Vagina (tissue), 2 donors: ENCODE results near the gene PLA2R1. TPM values are rescaled to one million over a fixed set of nuclear protein-coding genes. Genes with fewer than 3 reads are reported as not detected.

Source experiments
- DNase-seq, 2 donors: peaks; one replicate each; pipeline ENCODE4 v3.0.0-alpha.2; 2017; ENCODE audit errors: extremely low spot score in 2 of 2
- H3K27ac ChIP-seq: fragments of 200-600 bp; sonication (generic); one replicate; pipeline ENCODE4 v1.5.1; 2019
- H3K27me3 ChIP-seq: fragments of 200-600 bp; sonication (generic); one replicate; pipeline ENCODE4 v1.5.1; 2019
- H3K36me3 ChIP-seq, 2 donors: fragments of 200-600 bp; sonication (generic); one replicate each; pipeline ENCODE4 v1.5.1; 2017 to 2019
- H3K4me1 ChIP-seq: fragments of 200-600 bp; sonication (generic); one replicate; pipeline ENCODE4 v1.5.1; 2019
- H3K4me3 ChIP-seq, 2 donors: fragments of 200-600 bp; sonication (generic); 1 replicate in 1 of 2; 2 replicates in 1 of 2; pipeline ENCODE4 v1.5.1; 2016 to 2019
- H3K9me3 ChIP-seq: fragments of 200-600 bp; sonication (generic); one replicate; pipeline ENCODE4 v1.5.1; 2019
- POLR2A ChIP-seq, 2 donors: fragments of 450-650 bp; IDR thresholded peaks; one replicate each; pipeline ENCODE4 v1.6.1; 2017; ENCODE audit warnings: antibody characterized with exemption in 2 of 2, mild to moderate bottlenecking in 2 of 2, moderate library complexity in 2 of 2
- POLR2AphosphoS5 ChIP-seq, 2 donors: sonication (generic); formaldehyde crosslinking; IDR thresholded peaks; one replicate each; pipeline ENCODE4 v1.9.0; 2017; ENCODE audit warnings: antibody characterized with exemption in 2 of 2, mild to moderate bottlenecking in 2 of 2, low read depth in 1 of 2; ENCODE audit not compliant: insufficient read depth in 1 of 2
- intact Hi-C: fragments of 100-400 bp; cut with DNase I; formaldehyde crosslinking; loops from one replicate; pipeline ENCODE4 v1.15.1; 2023
- total RNA-seq: library from RNA; depleted of rRNA; stranded (reverse); fragments of >200 nt; gene quantifications from one replicate; pipeline ENCODE4 v1.2.3, GENCODE V29; 2016
- TF ChIP-seq, protein P1 (sequence below), 3 experiments: fragments of 450-650 bp in 2 of 3; fragments of 200-600 bp in 1 of 3; sonication (generic) in 1 of 3; IDR thresholded peaks; one replicate each; pipeline ENCODE4 v1.5.1; 2017 to 2019; ENCODE audit warnings: antibody characterized with exemption in 3 of 3, mild to moderate bottlenecking in 2 of 3, moderate library complexity in 2 of 3

The PLA2R1 gene
- total RNA-seq, 1 donor from 2014 or later, result 24.3 TPM

DNA sequence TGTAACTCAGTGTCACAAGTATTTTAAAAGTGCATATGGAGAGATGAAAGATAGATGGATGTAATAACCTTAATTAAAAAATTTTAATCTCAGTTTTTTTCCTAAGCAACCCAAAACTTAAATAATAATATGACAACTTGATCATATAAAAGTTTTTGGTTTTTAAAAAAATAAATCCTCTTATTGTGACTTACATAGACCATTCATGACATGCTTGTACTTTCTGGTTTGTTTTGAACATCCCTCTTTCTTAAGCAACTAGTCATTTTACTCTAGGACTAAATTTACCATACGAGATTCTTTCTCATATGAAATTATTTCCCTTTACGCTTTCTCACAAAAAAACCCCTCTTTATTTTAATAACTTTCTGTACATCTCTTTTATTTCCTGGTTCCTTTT is 6.5 kb upstream of the PLA2R1 start:
- Histone ChIP-seq H3K4me3 (no peak overlapping the region), H3K27ac (no peak overlapping the region), H3K4me1 (no peaks in the 10 kb centered on the region), H3K27me3 (no peaks in the 10 kb centered on the region), H3K36me3 (no peaks in the 10 kb centered on the region), H3K9me3 (no peaks in the 10 kb centered on the region)
- intact Hi-C loops, result no loop called here
- no peak for DNase-seq
- TF ChIP-seq POLR2AphosphoS5 (IDR thresholded peaks at IDR 0.05; ENCODE audit: insufficient read depth in 1 of 2, low read depth in 1 of 2) (no peak), POLR2A (IDR thresholded peaks at IDR 0.05) (no peak)
- TF ChIP-seq, protein P1, sequence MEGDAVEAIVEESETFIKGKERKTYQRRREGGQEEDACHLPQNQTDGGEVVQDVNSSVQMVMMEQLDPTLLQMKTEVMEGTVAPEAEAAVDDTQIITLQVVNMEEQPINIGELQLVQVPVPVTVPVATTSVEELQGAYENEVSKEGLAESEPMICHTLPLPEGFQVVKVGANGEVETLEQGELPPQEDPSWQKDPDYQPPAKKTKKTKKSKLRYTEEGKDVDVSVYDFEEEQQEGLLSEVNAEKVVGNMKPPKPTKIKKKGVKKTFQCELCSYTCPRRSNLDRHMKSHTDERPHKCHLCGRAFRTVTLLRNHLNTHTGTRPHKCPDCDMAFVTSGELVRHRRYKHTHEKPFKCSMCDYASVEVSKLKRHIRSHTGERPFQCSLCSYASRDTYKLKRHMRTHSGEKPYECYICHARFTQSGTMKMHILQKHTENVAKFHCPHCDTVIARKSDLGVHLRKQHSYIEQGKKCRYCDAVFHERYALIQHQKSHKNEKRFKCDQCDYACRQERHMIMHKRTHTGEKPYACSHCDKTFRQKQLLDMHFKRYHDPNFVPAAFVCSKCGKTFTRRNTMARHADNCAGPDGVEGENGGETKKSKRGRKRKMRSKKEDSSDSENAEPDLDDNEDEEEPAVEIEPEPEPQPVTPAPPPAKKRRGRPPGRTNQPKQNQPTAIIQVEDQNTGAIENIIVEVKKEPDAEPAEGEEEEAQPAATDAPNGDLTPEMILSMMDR (IDR thresholded peaks at IDR 0.05), result no peak

DNA sequence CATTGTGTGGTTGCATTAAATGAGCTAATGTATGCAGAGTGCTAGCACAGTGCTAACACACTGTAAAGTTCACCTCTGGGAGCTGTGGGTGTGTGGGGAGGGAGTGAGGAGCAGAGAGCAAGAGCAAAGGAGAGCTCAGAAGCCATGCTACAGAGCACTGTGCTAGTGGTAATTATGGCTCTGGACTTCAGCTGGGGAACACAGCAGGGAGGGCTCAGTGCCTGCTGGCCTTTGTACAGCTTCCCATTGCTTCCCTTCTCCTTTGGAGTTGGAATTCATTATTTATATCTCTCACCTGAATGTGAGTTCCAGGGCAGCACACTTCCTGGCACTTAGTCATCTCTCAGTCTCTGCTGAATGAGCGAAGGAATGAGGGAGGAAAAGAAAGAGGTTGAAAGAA is 2.5 kb upstream of the PLA2R1 start:
- H3K27ac ChIP-seq, result no peak overlapping the region

DNA sequence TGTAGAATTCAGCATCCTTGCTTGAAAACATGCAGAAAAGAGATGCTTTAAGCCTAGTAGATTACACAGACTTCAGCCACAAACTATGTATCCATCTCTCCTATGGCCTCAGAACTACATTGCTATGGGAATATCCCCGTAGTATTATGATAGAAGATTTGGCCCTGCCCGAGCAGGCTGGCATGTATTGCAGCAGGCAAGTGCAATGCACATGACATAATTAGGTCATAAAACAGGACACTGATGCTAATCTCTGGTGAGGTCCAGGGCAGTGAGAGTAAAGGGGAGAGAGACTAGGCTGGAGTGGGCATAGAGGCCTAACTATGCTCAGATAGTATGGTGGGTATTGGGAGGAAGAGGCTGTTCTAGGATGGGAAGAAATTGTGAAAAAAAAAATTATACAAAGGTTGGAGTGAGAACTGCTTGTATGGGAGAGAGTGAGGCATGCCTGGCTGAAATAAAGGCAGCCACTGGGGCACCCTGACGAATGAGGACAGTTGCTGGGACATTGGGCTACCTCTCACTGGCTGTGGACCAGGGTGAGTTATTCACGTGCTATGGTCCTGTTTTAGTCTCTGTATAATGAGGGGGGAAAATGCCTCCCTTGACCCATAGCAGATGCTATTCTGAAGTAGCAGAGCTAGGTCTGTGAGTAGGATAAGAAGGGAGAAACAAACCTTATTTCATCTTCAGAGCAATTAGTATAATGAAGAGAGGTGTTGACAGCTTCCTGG is 1.6 kb upstream of the PLA2R1 start:
- H3K4me1 ChIP-seq, result peaks cover 29% of the 10 kb centered on the region
- H3K27ac ChIP-seq, result no peak overlapping the region
- intact Hi-C loops, result no loop called here
- H3K4me3 ChIP-seq, result no peak overlapping the region
- TF ChIP-seq POLR2A (IDR thresholded peaks at IDR 0.05), result no peak
- no peak for TF ChIP-seq POLR2AphosphoS5 (IDR thresholded peaks at IDR 0.05; ENCODE audit: insufficient read depth in 1 of 2, low read depth in 1 of 2)
- TF ChIP-seq, protein P1 (IDR thresholded peaks at IDR 0.05), result no peak
- H3K9me3 ChIP-seq, result no peaks in the 10 kb centered on the region
- DNase-seq, result no peak
- no peaks in the 10 kb centered on the region for H3K27me3 ChIP-seq
- no peaks in the 10 kb centered on the region for H3K36me3 ChIP-seq

More for the DNA sequence above, 2.5 kb upstream of the PLA2R1 start:
- no peak overlapping the region for H3K4me3 ChIP-seq
- no peaks in the 10 kb centered on the region for H3K9me3 ChIP-seq
- peaks cover 26% of the 10 kb centered on the region for H3K4me1 ChIP-seq
- no peaks in the 10 kb centered on the region for H3K27me3 ChIP-seq
- DNase-seq, result no peak
- H3K36me3 ChIP-seq, result no peaks in the 10 kb centered on the region
- intact Hi-C loops, result no loop called here
- TF ChIP-seq, protein P1 (IDR thresholded peaks at IDR 0.05), result no peak

DNA sequence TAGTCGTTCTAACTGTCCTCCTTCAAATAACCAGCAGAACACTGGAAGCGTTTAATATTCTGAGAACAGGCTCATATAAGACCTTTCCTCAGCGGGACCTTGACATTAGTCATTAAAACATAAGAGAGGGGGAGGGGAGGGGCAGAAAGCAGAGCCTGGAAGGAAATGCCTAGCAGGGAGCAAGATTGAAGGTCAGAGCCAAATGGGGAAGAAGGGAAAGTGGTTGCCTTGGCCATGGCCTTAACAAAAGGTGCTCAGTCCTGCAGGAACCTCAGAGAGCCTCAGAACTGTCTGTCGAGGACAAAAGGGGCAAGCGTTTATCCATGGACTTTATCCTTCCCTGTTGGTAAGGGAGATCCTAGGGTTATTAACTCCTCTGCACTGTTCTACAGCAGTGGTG is 856 bp upstream of the PLA2R1 start:
- H3K4me3 ChIP-seq, result peak overlapping the region in 1 of 2 donors; percentile 83
- intact Hi-C loops, result no loop called here

DNA sequence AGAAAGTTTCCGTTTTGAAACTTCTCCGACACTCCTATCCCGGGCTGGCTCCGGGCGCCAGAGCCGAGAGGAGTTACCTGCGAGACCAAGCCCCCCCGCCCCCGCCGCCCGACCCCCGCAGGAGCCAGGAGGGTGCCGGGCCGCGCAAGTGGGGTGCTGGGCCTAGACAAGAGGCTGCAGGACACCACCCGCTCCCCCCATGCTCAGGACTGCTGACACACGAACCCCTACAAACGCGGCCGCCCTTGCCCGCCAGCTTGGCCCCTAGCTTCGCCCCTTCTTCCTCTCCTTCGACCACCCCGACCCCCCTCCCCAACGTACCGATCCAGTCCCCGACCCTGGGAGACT is 497 bp downstream of the PLA2R1 start:
- Histone ChIP-seq H3K4me1 (peaks cover 43% of the 10 kb centered on the region), H3K27me3 (no peaks in the 10 kb centered on the region), H3K27ac (peak overlapping the region; percentile 72), H3K36me3 (no peaks in the 10 kb centered on the region), H3K9me3 (no peaks in the 10 kb centered on the region), H3K4me3 (peak overlapping the region; percentile 70 to 83)
- TF ChIP-seq POLR2A (IDR thresholded peaks at IDR 0.05) (no peak), POLR2AphosphoS5 (IDR thresholded peaks at IDR 0.05; ENCODE audit: insufficient read depth in 1 of 2, low read depth in 1 of 2) (no peak)
- TF ChIP-seq, protein P1 (IDR thresholded peaks at IDR 0.05), result no peak
- DNase-seq, result no peak
- intact Hi-C loops, result no loop called here

More for the DNA sequence above, 856 bp upstream of the PLA2R1 start:
- no peaks in the 10 kb centered on the region for H3K27me3 ChIP-seq
- H3K9me3 ChIP-seq, result no peaks in the 10 kb centered on the region
- TF ChIP-seq, protein P1 (IDR thresholded peaks at IDR 0.05), result no peak
- TF ChIP-seq POLR2AphosphoS5 (IDR thresholded peaks at IDR 0.05; ENCODE audit: insufficient read depth in 1 of 2, low read depth in 1 of 2) (no peak), POLR2A (IDR thresholded peaks at IDR 0.05) (no peak)
- H3K36me3 ChIP-seq, result no peaks in the 10 kb centered on the region
- H3K4me1 ChIP-seq, result peaks cover 29% of the 10 kb centered on the region
- DNase-seq, result no peak
- peak overlapping the region; percentile 72 for H3K27ac ChIP-seq
